ENCODE data around the gene PLB1.

Gene PLB1

GRCh38 chr2:28624436-28624792 is 128.6 kb downstream of the PLB1 start:
- Histone ChIP-seq H3K27me3 (ENCODE audit: control insufficient read depth, insufficient read depth, low read length) (no peaks in the 10 kb centered on the region), H3K9ac (ENCODE audit: low read depth, low read length) (no peak overlapping the region), H3K9me3 (ENCODE audit: control insufficient read depth, insufficient read depth, low read length) (no peaks in the 10 kb centered on the region), H3K4me3 (ENCODE audit: low read depth, low read length) (no peak overlapping the region), H3K4me1 (ENCODE audit: control insufficient read depth, insufficient read depth, low read length) (peaks cover 12% of the 10 kb centered on the region), H3K36me3 (ENCODE audit: control insufficient read depth, insufficient read depth, low read length) (no peaks in the 10 kb centered on the region)

GRCh38 chr2:28624793-28625701 is 129.2 kb downstream of the PLB1 start:
- Histone ChIP-seq H3K4me3 (ENCODE audit: low read depth, low read length) (peak overlapping the region; percentile 0), H3K9ac (ENCODE audit: low read depth, low read length) (peak overlapping the region; percentile 1), H3K9me3 (ENCODE audit: control insufficient read depth, insufficient read depth, low read length) (no peaks in the 10 kb centered on the region), H3K36me3 (ENCODE audit: control insufficient read depth, insufficient read depth, low read length) (no peaks in the 10 kb centered on the region), H3K27me3 (ENCODE audit: control insufficient read depth, insufficient read depth, low read length) (no peaks in the 10 kb centered on the region), H3K4me1 (ENCODE audit: control insufficient read depth, insufficient read depth, low read length) (peaks cover 12% of the 10 kb centered on the region)

GRCh38 chr2:28626376-28626775 is 130.5 kb downstream of the PLB1 start:
- Histone ChIP-seq H3K4me3 (ENCODE audit: low read depth, low read length) (no peak overlapping the region), H3K36me3 (ENCODE audit: control insufficient read depth, insufficient read depth, low read length) (no peaks in the 10 kb centered on the region), H3K4me1 (ENCODE audit: control insufficient read depth, insufficient read depth, low read length) (peaks cover 12% of the 10 kb centered on the region), H3K27me3 (ENCODE audit: control insufficient read depth, insufficient read depth, low read length) (no peaks in the 10 kb centered on the region), H3K9me3 (ENCODE audit: control insufficient read depth, insufficient read depth, low read length) (no peaks in the 10 kb centered on the region), H3K9ac (ENCODE audit: low read depth, low read length) (no peak overlapping the region)

- H3K36me3 ChIP-seq (ENCODE audit: control insufficient read depth, insufficient read depth, low read length): no peaks in the 10 kb centered on the region
- H3K9ac ChIP-seq (ENCODE audit: low read depth, low read length): no peak overlapping the region
- H3K27me3 ChIP-seq (ENCODE audit: control insufficient read depth, insufficient read depth, low read length): no peaks in the 10 kb centered on the region
- no peaks in the 10 kb centered on the region for H3K9me3 ChIP-seq (ENCODE audit: control insufficient read depth, insufficient read depth, low read length)
- no peak overlapping the region for H3K4me3 ChIP-seq (ENCODE audit: low read depth, low read length)
- peaks cover 12% of the 10 kb centered on the region for H3K4me1 ChIP-seq (ENCODE audit: control insufficient read depth, insufficient read depth, low read length)
These were observed 131.1 kb downstream of the PLB1 start for GRCh38 chr2:28626891-28627421.

- H3K27me3 ChIP-seq (ENCODE audit: control insufficient read depth, insufficient read depth, low read length): no peaks in the 10 kb centered on the region
- H3K9ac ChIP-seq (ENCODE audit: low read depth, low read length): no peak overlapping the region
- H3K4me1 ChIP-seq (ENCODE audit: control insufficient read depth, insufficient read depth, low read length): peaks cover 12% of the 10 kb centered on the region
- H3K9me3 ChIP-seq (ENCODE audit: control insufficient read depth, insufficient read depth, low read length): no peaks in the 10 kb centered on the region
- no peaks in the 10 kb centered on the region for H3K36me3 ChIP-seq (ENCODE audit: control insufficient read depth, insufficient read depth, low read length)
- no peak overlapping the region for H3K4me3 ChIP-seq (ENCODE audit: low read depth, low read length)
These were observed 132.0 kb downstream of the PLB1 start for GRCh38 chr2:28627722-28628480.

GRCh38 chr2:28628506-28628905 is 132.6 kb downstream of the PLB1 start:
- H3K27me3 ChIP-seq (ENCODE audit: control insufficient read depth, insufficient read depth, low read length): no peaks in the 10 kb centered on the region
- H3K4me1 ChIP-seq (ENCODE audit: control insufficient read depth, insufficient read depth, low read length): peaks cover 12% of the 10 kb centered on the region
- no peak overlapping the region for H3K4me3 ChIP-seq (ENCODE audit: low read depth, low read length)
- H3K36me3 ChIP-seq (ENCODE audit: control insufficient read depth, insufficient read depth, low read length): no peaks in the 10 kb centered on the region
- no peaks in the 10 kb centered on the region for H3K9me3 ChIP-seq (ENCODE audit: control insufficient read depth, insufficient read depth, low read length)
- H3K9ac ChIP-seq (ENCODE audit: low read depth, low read length): no peak overlapping the region

- Histone ChIP-seq H3K4me3 (ENCODE audit: low read depth, low read length) (no peak overlapping the region), H3K9me3 (ENCODE audit: control insufficient read depth, insufficient read depth, low read length) (no peaks in the 10 kb centered on the region)
These were observed 133.1 kb downstream of the PLB1 start for GRCh38 chr2:28628987-28629386.

GRCh38 chr2:28629910-28630309 is 134.1 kb downstream of the PLB1 start:
- no peak overlapping the region for H3K9ac ChIP-seq (ENCODE audit: low read depth, low read length)
- H3K36me3 ChIP-seq (ENCODE audit: control insufficient read depth, insufficient read depth, low read length): no peaks in the 10 kb centered on the region
- no peaks in the 10 kb centered on the region for H3K27me3 ChIP-seq (ENCODE audit: control insufficient read depth, insufficient read depth, low read length)

More at GRCh38 chr2:28628987-28629386, 133.1 kb downstream of the PLB1 start:
- H3K4me1 ChIP-seq (ENCODE audit: control insufficient read depth, insufficient read depth, low read length): peaks cover 12% of the 10 kb centered on the region
- H3K9ac ChIP-seq (ENCODE audit: low read depth, low read length): no peak overlapping the region
- no peaks in the 10 kb centered on the region for H3K27me3 ChIP-seq (ENCODE audit: control insufficient read depth, insufficient read depth, low read length)
- no peaks in the 10 kb centered on the region for H3K36me3 ChIP-seq (ENCODE audit: control insufficient read depth, insufficient read depth, low read length)

GRCh38 chr2:28630341-28630740 is 134.5 kb downstream of the PLB1 start:
- Histone ChIP-seq H3K36me3 (ENCODE audit: control insufficient read depth, insufficient read depth, low read length) (no peaks in the 10 kb centered on the region), H3K27me3 (ENCODE audit: control insufficient read depth, insufficient read depth, low read length) (no peaks in the 10 kb centered on the region), H3K4me1 (ENCODE audit: control insufficient read depth, insufficient read depth, low read length) (peaks cover 3% of the 10 kb centered on the region), H3K9ac (ENCODE audit: low read depth, low read length) (no peak overlapping the region), H3K9me3 (ENCODE audit: control insufficient read depth, insufficient read depth, low read length) (no peaks in the 10 kb centered on the region), H3K4me3 (ENCODE audit: low read depth, low read length) (no peak overlapping the region)

More at GRCh38 chr2:28629910-28630309, 134.1 kb downstream of the PLB1 start:
- Histone ChIP-seq H3K4me1 (ENCODE audit: control insufficient read depth, insufficient read depth, low read length) (peaks cover 7% of the 10 kb centered on the region), H3K9me3 (ENCODE audit: control insufficient read depth, insufficient read depth, low read length) (no peaks in the 10 kb centered on the region), H3K4me3 (ENCODE audit: low read depth, low read length) (no peak overlapping the region)

- Histone ChIP-seq H3K4me1 (ENCODE audit: control insufficient read depth, insufficient read depth, low read length) (no peaks in the 10 kb centered on the region), H3K9ac (ENCODE audit: low read depth, low read length) (no peak overlapping the region), H3K4me3 (ENCODE audit: low read depth, low read length) (no peak overlapping the region), H3K36me3 (ENCODE audit: control insufficient read depth, insufficient read depth, low read length) (no peaks in the 10 kb centered on the region), H3K27me3 (ENCODE audit: control insufficient read depth, insufficient read depth, low read length) (no peaks in the 10 kb centered on the region), H3K9me3 (ENCODE audit: control insufficient read depth, insufficient read depth, low read length) (no peaks in the 10 kb centered on the region)
These were observed 135.8 kb downstream of the PLB1 start for GRCh38 chr2:28631514-28632206.

GRCh38 chr2:28632791-28633190 is 136.9 kb downstream of the PLB1 start:
- Histone ChIP-seq H3K4me3 (ENCODE audit: low read depth, low read length) (no peak overlapping the region), H3K4me1 (ENCODE audit: control insufficient read depth, insufficient read depth, low read length) (no peaks in the 10 kb centered on the region), H3K9me3 (ENCODE audit: control insufficient read depth, insufficient read depth, low read length) (no peaks in the 10 kb centered on the region), H3K27me3 (ENCODE audit: control insufficient read depth, insufficient read depth, low read length) (no peaks in the 10 kb centered on the region), H3K9ac (ENCODE audit: low read depth, low read length) (no peak overlapping the region), H3K36me3 (ENCODE audit: control insufficient read depth, insufficient read depth, low read length) (no peaks in the 10 kb centered on the region)
